SK-N-SH (cell line): ENCODE data around the gene LRRC36. TPM values are rescaled to one million over a fixed set of nuclear protein-coding genes. Genes with fewer than 3 reads are reported as not detected.

Experiments
- CTCF ChIA-PET: fragments of 300-600, 350-600 bp; formaldehyde crosslinking; extraction: SDS; loops from one replicate; lab custom pipeline; 2021; lab: Yijun Ruan, JAX
- POLR2A ChIA-PET: fragments of 350-600 bp; sonication (Branson Sonifier 250); formaldehyde crosslinking; extraction: SDS; loops from one replicate; lab custom pipeline; 2020; ENCODE audit warnings: antibody characterized with exemption, inconsistent platforms; lab: Yijun Ruan, JAX
- DNase-seq: peaks from one replicate; pipeline ENCODE4 v3.0.0; 2012
- H2AFZ ChIP-seq: fragments of 200-600 bp; sonication (generic); 2 replicates; pipeline ENCODE4 v1.8.1; 2016; ENCODE audit warnings: antibody characterized with exemption, mild to moderate bottlenecking, low read depth
- H3F3A ChIP-seq: fragments of 200-600 bp; sonication (generic); replicated peaks from 2 replicates; pipeline ENCODE3; 2016; ENCODE audit warnings: antibody characterized with exemption, mild to moderate bottlenecking; ENCODE audit not compliant: insufficient read depth
- H3K27ac ChIP-seq, 2 experiments: fragments of 200-500 bp in 1 of 2; fragments of 200-600 bp in 1 of 2; sonication (Bioruptor generic) in 1 of 2; sonication (generic), shearing (Covaris generic) in 1 of 2; 2 replicates each; pipeline versions ENCODE4 v1.5.1 to v1.6.1; 2014 to 2016; ENCODE audit warnings: low read depth in 2 of 2, inconsistent platforms in 1 of 2, low read length in 1 of 2, mild to moderate bottlenecking in 1 of 2, mixed read lengths in 1 of 2
- H3K27me3 ChIP-seq: fragments of 200-600 bp; sonication (generic), shearing (Covaris generic); 2 replicates; pipeline ENCODE4 v1.6.1; 2016; ENCODE audit warnings: mixed run types; ENCODE audit not compliant: insufficient read depth
- H3K36me3 ChIP-seq, 2 experiments: fragments of 200-500 bp in 1 of 2; fragments of 200-600 bp in 1 of 2; sonication (Bioruptor generic) in 1 of 2; sonication (generic) in 1 of 2; replicated peaks in 1 of 2; 2 replicates each; pipeline versions ENCODE3 to v1.5.1; 2014 to 2016; ENCODE audit warnings: low read length in 1 of 2, mild to moderate bottlenecking in 1 of 2; ENCODE audit not compliant: insufficient read depth in 2 of 2, control insufficient read depth in 1 of 2
- H3K4me1 ChIP-seq, 2 experiments: fragments of 200-500 bp in 1 of 2; fragments of 200-600 bp in 1 of 2; sonication (Bioruptor generic) in 1 of 2; sonication (generic), shearing (Covaris generic) in 1 of 2; 2 replicates each; pipeline versions ENCODE4 v1.5.1 to v1.6.1; 2014 to 2016; ENCODE audit warnings: low read depth in 1 of 2, low read length in 1 of 2, mixed run types in 1 of 2; ENCODE audit not compliant: insufficient read depth in 2 of 2, control insufficient read depth in 1 of 2
- H3K4me2 ChIP-seq: fragments of 200-600 bp; sonication (generic), shearing (Covaris generic); 2 replicates; pipeline ENCODE4 v1.6.1; 2017; ENCODE audit warnings: mixed run types
- H3K4me3 ChIP-seq, 2 experiments: fragments of 200-500 bp in 1 of 2; fragments of 200-600 bp in 1 of 2; sonication (Bioruptor generic) in 1 of 2; sonication (generic), shearing (Covaris generic) in 1 of 2; 2 replicates each; pipeline versions ENCODE4 v1.5.1 to v1.8.1; 2014 to 2016; ENCODE audit warnings: low read depth in 2 of 2, inconsistent platforms in 1 of 2, low read length in 1 of 2, mild to moderate bottlenecking in 1 of 2, mixed read lengths in 1 of 2, moderate library complexity in 1 of 2
- H3K79me2 ChIP-seq: fragments of 200-600 bp; sonication (generic); 2 replicates; pipeline ENCODE4 v1.8.1; 2017; ENCODE audit warnings: mild to moderate bottlenecking; ENCODE audit not compliant: insufficient read depth
- H3K9ac ChIP-seq: fragments of 200-600 bp; sonication (generic); 2 replicates; pipeline ENCODE4 v1.6.1; 2017; ENCODE audit warnings: mixed run types
- H3K9me2 ChIP-seq: fragments of 200-600 bp; sonication (generic); 2 replicates; pipeline ENCODE4 v1.6.1; 2017; ENCODE audit warnings: mixed run types
- H3K9me3 ChIP-seq: fragments of 200-600 bp; sonication (generic); 2 replicates; pipeline ENCODE4 v1.6.1; 2017; ENCODE audit warnings: mixed run types, mild to moderate bottlenecking, moderate library complexity
- H4K20me1 ChIP-seq: fragments of 200-600 bp; sonication (generic); 2 replicates; pipeline ENCODE4 v1.6.1; 2017; ENCODE audit warnings: mild to moderate bottlenecking, mixed run types; ENCODE audit not compliant: insufficient read depth
- ELF1 ChIP-seq: IDR thresholded peaks from 2 replicates; pipeline ENCODE4 v1.4.0; 2012
- FOSL2 ChIP-seq: IDR thresholded peaks from 2 replicates; pipeline ENCODE4 v1.4.0; 2012; ENCODE audit warnings: low read depth, mild to moderate bottlenecking, moderate library complexity, borderline replicate concordance
- FOXJ3 ChIP-seq: sonication (generic); formaldehyde crosslinking; IDR thresholded peaks from 2 replicates; pipeline ENCODE4 v1.5.1; 2020; ENCODE audit warnings: mild to moderate bottlenecking, missing genetic modification reagents
- FOXM1 ChIP-seq: IDR thresholded peaks from 2 replicates; pipeline ENCODE4 v1.4.0; 2012; ENCODE audit warnings: low read depth, mild to moderate bottlenecking
- GABPA ChIP-seq: IDR thresholded peaks from 2 replicates; pipeline ENCODE4 v1.4.0; 2012; ENCODE audit warnings: low read depth, mild to moderate bottlenecking
- MEF2A ChIP-seq: IDR thresholded peaks from 2 replicates; pipeline ENCODE4 v1.4.0; 2012; ENCODE audit warnings: low read depth, borderline replicate concordance
- NFIC ChIP-seq: IDR thresholded peaks from 2 replicates; pipeline ENCODE4 v1.4.0; 2012; ENCODE audit warnings: borderline replicate concordance
- NRF1 ChIP-seq: IDR thresholded peaks from 2 replicates; pipeline ENCODE4 v1.6.1; 2012; ENCODE audit warnings: low read depth, mild to moderate bottlenecking, low read length
- POLR2AphosphoS5 ChIP-seq: IDR thresholded peaks from 2 replicates; pipeline ENCODE4 v1.6.1; 2012; ENCODE audit warnings: low read depth, low read length
- RAD21 ChIP-seq: IDR thresholded peaks from 2 replicates; pipeline ENCODE4 v1.6.1; 2012; ENCODE audit warnings: mild to moderate bottlenecking, low read length
- RFX5 ChIP-seq: IDR thresholded peaks from 2 replicates; pipeline ENCODE4 v1.6.1; 2012; ENCODE audit warnings: mild to moderate bottlenecking, improper control_type of control experiment, low read length
- RXRA ChIP-seq: IDR thresholded peaks from 2 replicates; pipeline ENCODE4 v1.4.0; 2012; ENCODE audit warnings: low read depth, mild to moderate bottlenecking, borderline replicate concordance
- SMC3 ChIP-seq: IDR thresholded peaks from 2 replicates; pipeline ENCODE4 v1.6.1; 2012; ENCODE audit warnings: low read depth, low read length, improper control_type of control experiment
- TCF12 ChIP-seq: IDR thresholded peaks from 2 replicates; pipeline ENCODE4 v1.4.0; 2012
- YY1 ChIP-seq: IDR thresholded peaks from 2 replicates; pipeline ENCODE4 v1.4.0; 2012; ENCODE audit warnings: low read depth, mild to moderate bottlenecking
- WGBS: methylation state at CpG from one replicate; pipeline ENCODE4 v1.1.6; 2017; ENCODE audit warnings: low lambda C conversion rate; 5-methylcytosine and 5-hydroxymethylcytosine counted together
- polyA plus RNA-seq, 3 experiments: library from polyadenylated mRNA; depleted of rRNA; stranded (reverse); fragments of >200 nt; gene quantifications; 2 replicates each; pipeline ENCODE4 v1.2.3, GENCODE V29; 2012
- TF ChIP-seq, protein P1 (sequence below): IDR thresholded peaks from 2 replicates; pipeline ENCODE4; 2012
- TF ChIP-seq, protein P2 (sequence below): IDR thresholded peaks from 2 replicates; pipeline ENCODE4 v1.6.1; 2012; ENCODE audit warnings: mild to moderate bottlenecking, low read depth, low read length, moderate library complexity
- TF ChIP-seq, protein P3 (sequence below): fragments of 200-600 bp; sonication (generic); IDR thresholded peaks from 2 replicates; pipeline ENCODE4 v1.6.1; 2017; ENCODE audit warnings: antibody characterized with exemption, mild to moderate bottlenecking, moderate library complexity

The LRRC36 gene
- polyA plus RNA-seq, 1 of the 3 experiments (the other 2 are of a cell fraction): 0.92 TPM

DNA sequence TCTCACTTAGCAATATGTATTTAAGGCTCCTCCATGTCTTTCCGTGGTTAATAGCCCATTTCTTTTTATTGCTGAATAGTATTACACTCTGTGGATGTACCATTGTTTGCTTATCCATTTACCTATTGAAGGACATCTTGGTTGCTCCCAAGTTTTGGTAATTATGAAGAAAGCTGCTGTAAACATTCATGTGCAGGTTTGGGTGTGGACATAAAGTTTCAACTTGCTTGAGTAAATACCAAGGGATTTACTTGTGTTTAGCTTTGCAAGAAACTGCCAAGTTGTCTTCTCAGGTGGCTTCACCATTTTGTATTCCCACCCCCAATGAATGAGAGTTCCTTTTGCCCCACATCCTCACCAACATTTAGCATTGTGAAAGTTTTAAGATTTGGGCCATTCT lies 9.5 kb downstream of the LRRC36 start:
- POLR2A ChIA-PET: no interaction called here
- Histone ChIP-seq H3K4me2 (no peak overlapping the region), H4K20me1 (no peaks in the 10 kb centered on the region), H3K27me3 (no peaks in the 10 kb centered on the region), H3K9me2 (no peaks in the 10 kb centered on the region), H3F3A (peaks cover 7% of the 10 kb centered on the region), H3K4me1 (no peaks in the 10 kb centered on the region), H2AFZ (no peak overlapping the region), H3K79me2 (no peaks in the 10 kb centered on the region), H3K27ac (no peak overlapping the region), H3K4me3 (no peak overlapping the region), H3K9me3 (no peaks in the 10 kb centered on the region), H3K36me3 (no peaks in the 10 kb centered on the region), H3K9ac (no peak overlapping the region)
- CTCF ChIA-PET: no interaction called here
- DNase-seq: no peak
- TF ChIP-seq, protein P1, sequence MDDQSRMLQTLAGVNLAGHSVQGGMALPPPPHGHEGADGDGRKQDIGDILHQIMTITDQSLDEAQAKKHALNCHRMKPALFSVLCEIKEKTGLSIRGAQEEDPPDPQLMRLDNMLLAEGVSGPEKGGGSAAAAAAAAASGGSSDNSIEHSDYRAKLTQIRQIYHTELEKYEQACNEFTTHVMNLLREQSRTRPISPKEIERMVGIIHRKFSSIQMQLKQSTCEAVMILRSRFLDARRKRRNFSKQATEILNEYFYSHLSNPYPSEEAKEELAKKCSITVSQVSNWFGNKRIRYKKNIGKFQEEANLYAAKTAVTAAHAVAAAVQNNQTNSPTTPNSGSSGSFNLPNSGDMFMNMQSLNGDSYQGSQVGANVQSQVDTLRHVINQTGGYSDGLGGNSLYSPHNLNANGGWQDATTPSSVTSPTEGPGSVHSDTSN: no peak
- no peak for TF ChIP-seq NFIC
- 30% methylated on average over 1 of the region's 1 CpG for WGBS

DNA sequence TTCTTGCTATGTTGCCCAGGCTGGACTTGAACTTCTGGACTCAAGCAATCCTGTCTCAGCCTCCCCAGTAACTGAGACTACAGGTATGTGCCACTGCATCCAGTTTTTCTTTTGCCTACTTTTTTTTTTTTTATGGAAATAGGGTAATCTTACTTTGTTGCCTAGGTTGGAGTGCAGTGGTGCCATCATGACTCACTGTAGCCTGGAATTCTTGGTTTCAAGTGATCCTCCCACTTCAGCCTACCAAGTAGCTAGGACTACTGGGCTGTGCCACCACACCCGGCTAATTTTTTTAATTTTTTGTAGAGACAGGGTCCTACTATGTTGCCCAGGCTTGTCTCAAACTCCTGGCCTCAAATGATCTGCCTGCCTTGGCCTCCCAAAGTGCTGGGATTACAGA lies 10.0 kb downstream of the LRRC36 start:
- Histone ChIP-seq H3K9ac (no peak overlapping the region), H3K9me3 (no peaks in the 10 kb centered on the region), H3K36me3 (no peaks in the 10 kb centered on the region), H3K4me1 (no peaks in the 10 kb centered on the region), H3K4me3 (no peak overlapping the region), H3K9me2 (no peaks in the 10 kb centered on the region), H3K4me2 (no peak overlapping the region), H3K27ac (no peak overlapping the region), H3K27me3 (no peaks in the 10 kb centered on the region), H2AFZ (no peak overlapping the region), H3K79me2 (no peaks in the 10 kb centered on the region), H4K20me1 (no peaks in the 10 kb centered on the region), H3F3A (peaks cover 12% of the 10 kb centered on the region)
- CTCF ChIA-PET: no interaction called here
- DNase-seq: no peak
- 81% methylated on average over 1 of the region's 1 CpG for WGBS
- POLR2A ChIA-PET: no interaction called here
- no peak for TF ChIP-seq FOXJ3 (CRISPR knock-in tag)
- no peak for TF ChIP-seq NFIC
- no peak for TF ChIP-seq SMC3
- no peak for TF ChIP-seq YY1
- no peak for TF ChIP-seq TCF12
- no peak for TF ChIP-seq RXRA
- TF ChIP-seq FOXM1: no peak
- TF ChIP-seq, protein P2, sequence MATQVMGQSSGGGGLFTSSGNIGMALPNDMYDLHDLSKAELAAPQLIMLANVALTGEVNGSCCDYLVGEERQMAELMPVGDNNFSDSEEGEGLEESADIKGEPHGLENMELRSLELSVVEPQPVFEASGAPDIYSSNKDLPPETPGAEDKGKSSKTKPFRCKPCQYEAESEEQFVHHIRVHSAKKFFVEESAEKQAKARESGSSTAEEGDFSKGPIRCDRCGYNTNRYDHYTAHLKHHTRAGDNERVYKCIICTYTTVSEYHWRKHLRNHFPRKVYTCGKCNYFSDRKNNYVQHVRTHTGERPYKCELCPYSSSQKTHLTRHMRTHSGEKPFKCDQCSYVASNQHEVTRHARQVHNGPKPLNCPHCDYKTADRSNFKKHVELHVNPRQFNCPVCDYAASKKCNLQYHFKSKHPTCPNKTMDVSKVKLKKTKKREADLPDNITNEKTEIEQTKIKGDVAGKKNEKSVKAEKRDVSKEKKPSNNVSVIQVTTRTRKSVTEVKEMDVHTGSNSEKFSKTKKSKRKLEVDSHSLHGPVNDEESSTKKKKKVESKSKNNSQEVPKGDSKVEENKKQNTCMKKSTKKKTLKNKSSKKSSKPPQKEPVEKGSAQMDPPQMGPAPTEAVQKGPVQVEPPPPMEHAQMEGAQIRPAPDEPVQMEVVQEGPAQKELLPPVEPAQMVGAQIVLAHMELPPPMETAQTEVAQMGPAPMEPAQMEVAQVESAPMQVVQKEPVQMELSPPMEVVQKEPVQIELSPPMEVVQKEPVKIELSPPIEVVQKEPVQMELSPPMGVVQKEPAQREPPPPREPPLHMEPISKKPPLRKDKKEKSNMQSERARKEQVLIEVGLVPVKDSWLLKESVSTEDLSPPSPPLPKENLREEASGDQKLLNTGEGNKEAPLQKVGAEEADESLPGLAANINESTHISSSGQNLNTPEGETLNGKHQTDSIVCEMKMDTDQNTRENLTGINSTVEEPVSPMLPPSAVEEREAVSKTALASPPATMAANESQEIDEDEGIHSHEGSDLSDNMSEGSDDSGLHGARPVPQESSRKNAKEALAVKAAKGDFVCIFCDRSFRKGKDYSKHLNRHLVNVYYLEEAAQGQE: no peak
- no peak for TF ChIP-seq RFX5
- no peak for TF ChIP-seq POLR2AphosphoS5
- TF ChIP-seq RAD21: no peak
- TF ChIP-seq, protein P3, sequence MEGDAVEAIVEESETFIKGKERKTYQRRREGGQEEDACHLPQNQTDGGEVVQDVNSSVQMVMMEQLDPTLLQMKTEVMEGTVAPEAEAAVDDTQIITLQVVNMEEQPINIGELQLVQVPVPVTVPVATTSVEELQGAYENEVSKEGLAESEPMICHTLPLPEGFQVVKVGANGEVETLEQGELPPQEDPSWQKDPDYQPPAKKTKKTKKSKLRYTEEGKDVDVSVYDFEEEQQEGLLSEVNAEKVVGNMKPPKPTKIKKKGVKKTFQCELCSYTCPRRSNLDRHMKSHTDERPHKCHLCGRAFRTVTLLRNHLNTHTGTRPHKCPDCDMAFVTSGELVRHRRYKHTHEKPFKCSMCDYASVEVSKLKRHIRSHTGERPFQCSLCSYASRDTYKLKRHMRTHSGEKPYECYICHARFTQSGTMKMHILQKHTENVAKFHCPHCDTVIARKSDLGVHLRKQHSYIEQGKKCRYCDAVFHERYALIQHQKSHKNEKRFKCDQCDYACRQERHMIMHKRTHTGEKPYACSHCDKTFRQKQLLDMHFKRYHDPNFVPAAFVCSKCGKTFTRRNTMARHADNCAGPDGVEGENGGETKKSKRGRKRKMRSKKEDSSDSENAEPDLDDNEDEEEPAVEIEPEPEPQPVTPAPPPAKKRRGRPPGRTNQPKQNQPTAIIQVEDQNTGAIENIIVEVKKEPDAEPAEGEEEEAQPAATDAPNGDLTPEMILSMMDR: no peak
- no peak for TF ChIP-seq NRF1
- TF ChIP-seq GABPA: no peak
- TF ChIP-seq ELF1: no peak
- TF ChIP-seq FOSL2: no peak
- TF ChIP-seq MEF2A: no peak
